SK-N-SH (cell line): Measurements from ENCODE around the gene SIRT3. TPM values are rescaled to one million over a fixed set of nuclear protein-coding genes. Genes with fewer than 3 reads are reported as not detected.
"Not testable (repeated sequence)": the region's sequence is repeated elsewhere in the genome, so short reads cannot be mapped to it uniquely, and the experiment has no call there.

Experiments
- CTCF ChIA-PET: fragments of 300-600, 350-600 bp; formaldehyde crosslinking; extraction: SDS; loops from one replicate; lab custom pipeline; 2021; lab: Yijun Ruan, JAX
- POLR2A ChIA-PET: fragments of 350-600 bp; sonication (Branson Sonifier 250); formaldehyde crosslinking; extraction: SDS; loops from one replicate; lab custom pipeline; 2020; ENCODE audit warnings: antibody characterized with exemption, inconsistent platforms; lab: Yijun Ruan, JAX
- DNase-seq: peaks from one replicate; pipeline ENCODE4 v3.0.0; 2012
- H2AFZ ChIP-seq: fragments of 200-600 bp; sonication (generic); 2 replicates; pipeline ENCODE4 v1.8.1; 2016; ENCODE audit warnings: antibody characterized with exemption, mild to moderate bottlenecking, low read depth
- H3F3A ChIP-seq: fragments of 200-600 bp; sonication (generic); replicated peaks from 2 replicates; pipeline ENCODE3; 2016; ENCODE audit warnings: antibody characterized with exemption, mild to moderate bottlenecking; ENCODE audit not compliant: insufficient read depth
- H3K27ac ChIP-seq, 2 experiments: fragments of 200-500 bp in 1 of 2; fragments of 200-600 bp in 1 of 2; sonication (Bioruptor generic) in 1 of 2; sonication (generic), shearing (Covaris generic) in 1 of 2; 2 replicates each; pipeline versions ENCODE4 v1.5.1 to v1.6.1; 2014 to 2016; ENCODE audit warnings: low read depth in 2 of 2, inconsistent platforms in 1 of 2, low read length in 1 of 2, mild to moderate bottlenecking in 1 of 2, mixed read lengths in 1 of 2
- H3K27me3 ChIP-seq: fragments of 200-600 bp; sonication (generic), shearing (Covaris generic); 2 replicates; pipeline ENCODE4 v1.6.1; 2016; ENCODE audit warnings: mixed run types; ENCODE audit not compliant: insufficient read depth
- H3K36me3 ChIP-seq, 2 experiments: fragments of 200-500 bp in 1 of 2; fragments of 200-600 bp in 1 of 2; sonication (Bioruptor generic) in 1 of 2; sonication (generic) in 1 of 2; replicated peaks in 1 of 2; 2 replicates each; pipeline versions ENCODE3 to v1.5.1; 2014 to 2016; ENCODE audit warnings: low read length in 1 of 2, mild to moderate bottlenecking in 1 of 2; ENCODE audit not compliant: insufficient read depth in 2 of 2, control insufficient read depth in 1 of 2
- H3K4me1 ChIP-seq, 2 experiments: fragments of 200-500 bp in 1 of 2; fragments of 200-600 bp in 1 of 2; sonication (Bioruptor generic) in 1 of 2; sonication (generic), shearing (Covaris generic) in 1 of 2; 2 replicates each; pipeline versions ENCODE4 v1.5.1 to v1.6.1; 2014 to 2016; ENCODE audit warnings: low read depth in 1 of 2, low read length in 1 of 2, mixed run types in 1 of 2; ENCODE audit not compliant: insufficient read depth in 2 of 2, control insufficient read depth in 1 of 2
- H3K4me2 ChIP-seq: fragments of 200-600 bp; sonication (generic), shearing (Covaris generic); 2 replicates; pipeline ENCODE4 v1.6.1; 2017; ENCODE audit warnings: mixed run types
- H3K4me3 ChIP-seq, 2 experiments: fragments of 200-500 bp in 1 of 2; fragments of 200-600 bp in 1 of 2; sonication (Bioruptor generic) in 1 of 2; sonication (generic), shearing (Covaris generic) in 1 of 2; 2 replicates each; pipeline versions ENCODE4 v1.5.1 to v1.8.1; 2014 to 2016; ENCODE audit warnings: low read depth in 2 of 2, inconsistent platforms in 1 of 2, low read length in 1 of 2, mild to moderate bottlenecking in 1 of 2, mixed read lengths in 1 of 2, moderate library complexity in 1 of 2
- H3K79me2 ChIP-seq: fragments of 200-600 bp; sonication (generic); 2 replicates; pipeline ENCODE4 v1.8.1; 2017; ENCODE audit warnings: mild to moderate bottlenecking; ENCODE audit not compliant: insufficient read depth
- H3K9ac ChIP-seq: fragments of 200-600 bp; sonication (generic); 2 replicates; pipeline ENCODE4 v1.6.1; 2017; ENCODE audit warnings: mixed run types
- H3K9me2 ChIP-seq: fragments of 200-600 bp; sonication (generic); 2 replicates; pipeline ENCODE4 v1.6.1; 2017; ENCODE audit warnings: mixed run types
- H3K9me3 ChIP-seq: fragments of 200-600 bp; sonication (generic); 2 replicates; pipeline ENCODE4 v1.6.1; 2017; ENCODE audit warnings: mixed run types, mild to moderate bottlenecking, moderate library complexity
- H4K20me1 ChIP-seq: fragments of 200-600 bp; sonication (generic); 2 replicates; pipeline ENCODE4 v1.6.1; 2017; ENCODE audit warnings: mild to moderate bottlenecking, mixed run types; ENCODE audit not compliant: insufficient read depth
- CTCF ChIP-seq: fragments of 200-600 bp; sonication (generic); IDR thresholded peaks from 2 replicates; pipeline ENCODE4 v1.6.1; 2017; ENCODE audit warnings: antibody characterized with exemption, mild to moderate bottlenecking, moderate library complexity
- FOXM1 ChIP-seq: IDR thresholded peaks from 2 replicates; pipeline ENCODE4 v1.4.0; 2012; ENCODE audit warnings: low read depth, mild to moderate bottlenecking
- GABPA ChIP-seq: IDR thresholded peaks from 2 replicates; pipeline ENCODE4 v1.4.0; 2012; ENCODE audit warnings: low read depth, mild to moderate bottlenecking
- GATA2 ChIP-seq: sonication (generic); formaldehyde crosslinking; IDR thresholded peaks from 2 replicates; pipeline ENCODE4 v1.5.0; 2020; ENCODE audit warnings: mild to moderate bottlenecking, missing genetic modification reagents
- JUND ChIP-seq: IDR thresholded peaks from 2 replicates; pipeline ENCODE4 v1.4.0; 2012
- MAX ChIP-seq: IDR thresholded peaks from 2 replicates; pipeline ENCODE4 v1.4.0; 2012; ENCODE audit warnings: low read depth
- NRF1 ChIP-seq: IDR thresholded peaks from 2 replicates; pipeline ENCODE4 v1.6.1; 2012; ENCODE audit warnings: low read depth, mild to moderate bottlenecking, low read length
- POLR2AphosphoS5 ChIP-seq: IDR thresholded peaks from 2 replicates; pipeline ENCODE4 v1.6.1; 2012; ENCODE audit warnings: low read depth, low read length
- REST ChIP-seq: IDR thresholded peaks from 2 replicates; pipeline ENCODE4 v1.6.1; 2012; ENCODE audit warnings: mild to moderate bottlenecking, low read depth, low read length, moderate library complexity
- RFX5 ChIP-seq: IDR thresholded peaks from 2 replicates; pipeline ENCODE4 v1.6.1; 2012; ENCODE audit warnings: mild to moderate bottlenecking, improper control_type of control experiment, low read length
- SMC3 ChIP-seq: IDR thresholded peaks from 2 replicates; pipeline ENCODE4 v1.6.1; 2012; ENCODE audit warnings: low read depth, low read length, improper control_type of control experiment
- TEAD4 ChIP-seq: IDR thresholded peaks from 2 replicates; pipeline ENCODE4 v1.4.0; 2012; ENCODE audit warnings: mild to moderate bottlenecking, borderline replicate concordance; ENCODE audit not compliant: insufficient read depth
- USF2 ChIP-seq: fragments of 150-350 bp; IDR thresholded peaks from 2 replicates; pipeline ENCODE4 v1.6.1; 2017; ENCODE audit warnings: antibody characterized with exemption, low read length, low read depth, borderline replicate concordance
- WGBS: methylation state at CpG from one replicate; pipeline ENCODE4 v1.1.6; 2017; ENCODE audit warnings: low lambda C conversion rate; 5-methylcytosine and 5-hydroxymethylcytosine counted together
- polyA plus RNA-seq, 3 experiments: library from polyadenylated mRNA; depleted of rRNA; stranded (reverse); fragments of >200 nt; gene quantifications; 2 replicates each; pipeline ENCODE4 v1.2.3, GENCODE V29; 2012

Gene SIRT3
- polyA plus RNA-seq, 1 of the 3 experiments (the other 2 are of a cell fraction), result 34.4 TPM

- TF ChIP-seq CTCF (no peak), NRF1 (no peak), FOXM1 (no peak), RFX5 (no peak), SMC3 (no peak), GABPA (no peak)
These were observed 14.6 kb downstream of the SIRT3 start (continued) for GRCh38 chr11:221539-221938.

GRCh38 chr11:220641-221215, 15.4 kb downstream of the SIRT3 start:
- CTCF ChIA-PET, H3K4me2 ChIP-seq: not testable (repeated sequence)

GRCh38 chr11:218815-219593, 17.1 kb downstream of the SIRT3 start:
- H2AFZ ChIP-seq, result no peak overlapping the region
- H3K36me3 ChIP-seq, result peaks cover 11 to 26% of the 10 kb centered on the region in 2 experiments
- H3K4me3 ChIP-seq, result no peak overlapping the region
- no peaks in the 10 kb centered on the region for H3K9me2 ChIP-seq
- H3K4me2 ChIP-seq, result no peak overlapping the region
- no peaks in the 10 kb centered on the region for H3K79me2 ChIP-seq
- peaks cover 15% of the 10 kb centered on the region for H3F3A ChIP-seq
- no peaks in the 10 kb centered on the region for H3K4me1 ChIP-seq
- 0 out of 2 replicates have a peak, but pooled peaks cover 2% of the 10 kb centered on the region for H4K20me1 ChIP-seq
- no peak overlapping the region for H3K9ac ChIP-seq
- TF ChIP-seq RFX5, result no peak
- no peak for TF ChIP-seq JUND
- TF ChIP-seq REST, result no peak
- no peak for TF ChIP-seq CTCF
- no peak for TF ChIP-seq USF2
- no peak for TF ChIP-seq POLR2AphosphoS5
- no peak for TF ChIP-seq FOXM1
- TF ChIP-seq MAX, result no peak
- TF ChIP-seq TEAD4, result no peak
- no peak for TF ChIP-seq GATA2
- TF ChIP-seq, all 33 proteins: peak for 0
- no peak for DNase-seq
- Histone ChIP-seq H3K9me3 (no peaks in the 10 kb centered on the region), H3K27ac (no peak overlapping the region), H3K27me3 (no peaks in the 10 kb centered on the region)
- WGBS, result 88% methylated on average over 24 of the region's 29 CpGs
- ChIA-PET CTCF (no interaction called here), POLR2A (no interaction called here)

More at GRCh38 chr11:220641-221215, 15.4 kb downstream of the SIRT3 start:
- H3F3A ChIP-seq, DNase-seq, H3K9me2 ChIP-seq, H3K9ac ChIP-seq, POLR2A ChIA-PET, H4K20me1 ChIP-seq, H3K27ac ChIP-seq, H3K9me3 ChIP-seq, H3K4me1 ChIP-seq, H3K27me3 ChIP-seq, H2AFZ ChIP-seq, H3K79me2 ChIP-seq, H3K4me3 ChIP-seq: not testable (repeated sequence)
- H3K36me3 ChIP-seq, result peaks cover 4 to 16% of the 10 kb centered on the region in 2 experiments
- WGBS, result 92% methylated on average over 3 of the region's 3 CpGs
